ENCODE measurements around the gene TMEM37.

TMEM37 gene

DNA sequence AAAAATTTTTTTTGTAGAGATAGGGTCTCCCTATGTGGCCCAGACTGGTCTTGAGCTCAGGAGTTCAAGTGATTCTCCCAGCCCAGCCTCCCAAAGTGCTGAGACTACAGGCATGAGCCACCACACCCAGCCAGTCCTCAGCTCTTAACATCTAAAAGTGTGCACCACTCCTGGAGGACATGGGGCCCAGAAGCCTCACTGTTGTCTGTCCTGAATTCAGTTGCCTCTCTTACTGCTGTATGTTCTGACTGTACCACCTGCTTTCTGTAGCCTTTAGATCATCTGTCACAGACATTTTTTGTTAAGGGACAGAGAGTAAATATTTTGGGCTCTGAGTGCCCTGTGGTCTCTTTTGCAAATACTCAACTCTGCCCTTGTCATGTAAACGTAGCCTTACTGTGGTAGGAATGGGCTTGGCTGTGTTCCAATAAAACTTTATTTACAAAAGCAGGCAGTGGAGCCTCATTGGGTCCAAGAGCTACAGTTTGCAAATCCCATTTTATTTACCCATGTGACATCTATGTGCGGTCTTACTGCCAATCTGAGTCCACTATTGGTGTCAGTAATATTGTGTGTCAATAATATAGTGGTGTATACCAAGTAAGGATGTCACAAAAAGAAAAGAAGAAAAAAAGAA lies 38.1 kb downstream of the TMEM37 start:
- TF ChIP-seq, protein P1, sequence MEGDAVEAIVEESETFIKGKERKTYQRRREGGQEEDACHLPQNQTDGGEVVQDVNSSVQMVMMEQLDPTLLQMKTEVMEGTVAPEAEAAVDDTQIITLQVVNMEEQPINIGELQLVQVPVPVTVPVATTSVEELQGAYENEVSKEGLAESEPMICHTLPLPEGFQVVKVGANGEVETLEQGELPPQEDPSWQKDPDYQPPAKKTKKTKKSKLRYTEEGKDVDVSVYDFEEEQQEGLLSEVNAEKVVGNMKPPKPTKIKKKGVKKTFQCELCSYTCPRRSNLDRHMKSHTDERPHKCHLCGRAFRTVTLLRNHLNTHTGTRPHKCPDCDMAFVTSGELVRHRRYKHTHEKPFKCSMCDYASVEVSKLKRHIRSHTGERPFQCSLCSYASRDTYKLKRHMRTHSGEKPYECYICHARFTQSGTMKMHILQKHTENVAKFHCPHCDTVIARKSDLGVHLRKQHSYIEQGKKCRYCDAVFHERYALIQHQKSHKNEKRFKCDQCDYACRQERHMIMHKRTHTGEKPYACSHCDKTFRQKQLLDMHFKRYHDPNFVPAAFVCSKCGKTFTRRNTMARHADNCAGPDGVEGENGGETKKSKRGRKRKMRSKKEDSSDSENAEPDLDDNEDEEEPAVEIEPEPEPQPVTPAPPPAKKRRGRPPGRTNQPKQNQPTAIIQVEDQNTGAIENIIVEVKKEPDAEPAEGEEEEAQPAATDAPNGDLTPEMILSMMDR (IDR thresholded peaks at IDR 0.05; ENCODE audit: low read depth, low read length): no peak
- no peak for DNase-seq (ENCODE audit: low read depth, low spot score)
- no peak overlapping the region for H3K4me3 ChIP-seq (ENCODE audit: low read depth, low read length)
- in situ Hi-C loops (cut with HindIII; ENCODE audit: low sequenced_read_pairs): no loop called here

DNA sequence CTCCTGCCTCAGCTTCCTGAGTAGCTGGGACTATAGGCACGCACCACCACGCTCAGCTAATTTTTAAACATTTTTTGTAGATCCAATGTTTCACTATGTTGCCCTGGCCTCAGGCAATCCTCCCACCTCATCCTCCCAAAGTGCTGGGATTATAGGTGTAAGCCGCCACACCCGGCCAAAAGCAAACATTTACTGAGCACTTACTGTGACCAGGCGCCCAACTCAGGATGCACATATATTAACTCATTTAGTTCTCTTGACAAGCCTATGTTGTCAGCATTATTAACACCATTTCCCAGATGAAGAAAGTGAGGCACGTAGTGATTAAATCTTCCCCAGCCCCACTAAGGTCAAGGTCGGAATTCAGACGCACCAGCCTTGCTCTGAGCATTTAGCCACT lies 41.1 kb downstream of the TMEM37 start:
- no peak for DNase-seq (ENCODE audit: low read depth, low spot score)
- no peak overlapping the region for H3K4me3 ChIP-seq (ENCODE audit: low read depth, low read length)
- TF ChIP-seq, protein P1 (IDR thresholded peaks at IDR 0.05; ENCODE audit: low read depth, low read length): no peak
- in situ Hi-C loops (cut with HindIII; ENCODE audit: low sequenced_read_pairs): no loop called here

DNA sequence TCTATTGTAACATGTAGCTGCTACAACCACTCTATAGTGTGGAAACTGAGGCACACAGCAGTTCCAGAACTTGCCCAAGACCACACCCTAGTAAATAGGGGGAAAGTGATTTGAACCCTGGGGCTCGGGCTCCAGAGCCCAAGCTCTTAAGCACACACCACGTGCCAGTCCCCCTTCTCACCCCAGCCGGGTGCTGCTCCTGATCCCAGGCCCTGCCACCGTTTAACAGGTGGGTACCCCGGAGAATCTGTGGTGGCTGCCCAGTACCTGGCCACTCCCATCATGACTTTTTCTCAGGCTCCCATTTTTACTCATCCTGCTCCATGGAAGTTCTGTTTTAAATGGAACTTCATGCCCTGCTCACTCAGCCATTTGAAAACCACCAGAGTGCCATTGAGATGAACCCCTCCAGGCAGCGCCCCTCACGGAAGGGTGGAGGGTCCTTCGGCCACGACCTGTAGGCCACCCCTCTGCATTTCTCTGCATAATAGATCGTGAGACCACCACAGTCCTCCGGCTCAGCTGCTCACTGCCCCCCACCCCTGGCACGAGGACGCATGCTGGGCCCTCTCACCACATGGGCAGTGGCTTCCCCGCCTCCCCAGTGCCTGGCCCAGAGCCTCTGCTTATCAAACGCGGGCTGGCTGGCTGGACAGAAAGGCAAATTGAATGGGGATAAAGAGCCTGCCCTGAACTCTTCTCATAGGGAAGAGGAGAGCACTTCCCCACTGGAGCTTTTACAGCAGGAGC lies 42.1 kb downstream of the TMEM37 start:
- in situ Hi-C loops (cut with HindIII; ENCODE audit: low sequenced_read_pairs): no loop called here
- H3K4me3 ChIP-seq (ENCODE audit: low read depth, low read length): no peak overlapping the region
- no peak for DNase-seq (ENCODE audit: low read depth, low spot score)
- TF ChIP-seq, protein P1 (IDR thresholded peaks at IDR 0.05; ENCODE audit: low read depth, low read length): no peak

DNA sequence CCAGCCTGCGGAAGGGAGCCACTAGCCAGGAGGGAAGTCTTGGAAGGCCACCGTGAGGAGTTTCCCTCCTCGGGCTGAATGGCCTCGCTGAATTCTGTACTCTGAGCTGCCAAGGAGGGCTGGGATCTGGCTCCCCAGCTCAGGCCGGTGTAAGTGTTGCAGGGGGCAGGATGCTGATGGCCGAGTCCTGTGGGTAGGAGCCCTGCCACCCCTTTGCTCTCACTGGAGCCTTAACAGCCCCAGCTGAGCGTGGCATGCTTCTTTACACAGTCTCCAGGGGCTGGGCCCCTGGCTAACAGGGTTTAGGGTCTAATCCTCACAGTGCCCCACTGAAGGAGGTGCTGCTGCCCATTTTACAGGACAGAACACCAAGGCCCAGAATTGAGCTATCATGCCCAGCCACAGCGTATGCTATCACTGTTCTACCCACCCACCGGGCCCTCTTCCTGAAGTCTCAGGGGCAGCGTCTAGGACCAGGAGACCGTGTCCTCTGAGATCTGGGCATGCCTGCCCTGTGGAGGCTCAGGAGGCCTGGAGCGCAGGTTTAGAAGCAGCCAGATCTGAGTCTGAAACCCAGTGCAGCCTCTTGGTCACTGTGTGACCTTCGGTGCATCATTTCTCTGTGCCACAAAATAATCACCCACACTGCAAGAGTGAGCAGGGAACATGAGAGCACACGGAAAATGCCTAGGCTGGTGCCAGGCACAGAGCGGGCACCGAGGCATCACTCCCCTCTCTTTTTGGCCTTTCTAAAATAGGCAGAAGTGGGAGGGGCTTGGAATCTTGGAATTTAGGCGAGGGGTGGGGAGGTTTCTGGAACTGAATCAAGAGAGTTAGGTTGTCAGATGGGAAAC lies 42.9 kb downstream of the TMEM37 start:
- in situ Hi-C loops (cut with HindIII; ENCODE audit: low sequenced_read_pairs): no loop called here
- no peak for DNase-seq (ENCODE audit: low read depth, low spot score)
- H3K4me3 ChIP-seq (ENCODE audit: low read depth, low read length): no peak overlapping the region
- TF ChIP-seq, protein P1 (IDR thresholded peaks at IDR 0.05; ENCODE audit: low read depth, low read length): no peak

DNA sequence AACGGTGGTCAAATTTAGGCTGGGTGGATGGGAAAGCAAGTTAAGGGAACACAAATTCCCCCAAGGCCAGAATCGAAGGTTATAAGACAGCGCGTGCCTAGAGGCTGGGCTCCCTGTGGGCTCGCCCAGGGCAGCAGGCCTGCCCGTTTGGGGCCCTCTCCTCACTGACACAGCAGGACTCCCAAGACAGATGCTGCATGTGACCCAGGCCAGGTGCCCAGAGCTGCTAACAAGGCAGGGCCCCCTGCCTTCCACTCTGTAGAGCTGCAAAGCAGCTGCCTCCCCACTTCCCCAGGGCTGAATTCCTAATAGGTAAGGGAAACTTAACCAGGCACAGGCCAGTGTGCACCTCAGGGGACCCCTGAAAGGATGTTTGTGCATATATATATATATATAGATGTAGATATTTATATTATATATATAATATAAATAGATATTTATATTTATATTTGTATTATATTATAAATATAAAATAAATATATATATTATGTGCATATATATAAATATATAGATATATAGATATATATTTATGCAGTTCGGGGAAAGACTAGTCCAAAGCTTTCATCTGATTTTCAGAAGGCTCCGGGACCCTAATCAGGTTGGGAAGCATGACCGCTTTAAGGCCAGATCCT lies 43.7 kb downstream of the TMEM37 start:
- in situ Hi-C loops (cut with HindIII; ENCODE audit: low sequenced_read_pairs): no loop called here
- no peak overlapping the region for H3K4me3 ChIP-seq (ENCODE audit: low read depth, low read length)
- DNase-seq (ENCODE audit: low read depth, low spot score): no peak
- TF ChIP-seq, protein P1 (IDR thresholded peaks at IDR 0.05; ENCODE audit: low read depth, low read length): no peak

DNA sequence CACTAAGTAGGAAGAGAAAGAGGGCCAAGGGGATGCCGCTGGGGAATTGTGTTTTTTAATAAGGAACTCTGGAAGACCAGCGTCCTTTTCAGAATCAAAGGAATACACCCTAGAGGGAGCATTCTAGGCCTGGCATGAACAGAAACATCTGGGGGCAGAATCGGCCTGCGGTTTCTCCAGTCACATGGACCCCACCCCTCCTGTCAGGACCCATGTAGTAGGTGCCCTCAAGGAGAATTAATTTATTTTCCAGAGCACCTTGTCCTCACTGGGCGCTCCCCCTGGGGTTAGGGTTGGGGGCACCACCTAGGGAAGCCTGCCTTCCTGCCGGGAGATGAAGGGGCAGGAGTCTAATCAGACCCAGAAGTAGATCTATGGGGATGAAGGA lies 44.2 kb downstream of the TMEM37 start:
- no peak overlapping the region for H3K4me3 ChIP-seq (ENCODE audit: low read depth, low read length)
- in situ Hi-C loops (cut with HindIII; ENCODE audit: low sequenced_read_pairs): no loop called here
- DNase-seq (ENCODE audit: low read depth, low spot score): no peak
- TF ChIP-seq, protein P1 (IDR thresholded peaks at IDR 0.05; ENCODE audit: low read depth, low read length): no peak
